Activated naive CD4-positive, alpha-beta T cell treated with anti-CD3 and anti-CD28 coated beads, Interleukin-2, amount 10 ng/mL, durations not matched to agents 7 days and 5 days (primary cell): Measurements from ENCODE around the gene CANT1.

Source experiments
- CTCF ChIA-PET: fragments of 350-600 bp; sonication (Branson Sonifier 250); formaldehyde crosslinking; loops from one replicate; lab custom pipeline; 2021; ENCODE audit warnings: antibody characterized with exemption; lab: Charles Lee
- DNase-seq: peaks from one replicate; pipeline ENCODE4 v3.0.0-alpha.2; 2020
- H3K27ac Mint-ChIP-seq: one replicate; pipeline ENCODE4 v1.8.0; 2021; ENCODE audit warnings: mild to moderate bottlenecking, moderate library complexity, mixed read lengths
- H3K27me3 Mint-ChIP-seq: one replicate; pipeline ENCODE4 v1.8.0; 2021; ENCODE audit warnings: mild to moderate bottlenecking, mixed read lengths
- H3K36me3 Mint-ChIP-seq: one replicate; pipeline ENCODE4 v1.8.0; 2021; ENCODE audit warnings: mixed read lengths
- H3K4me1 Mint-ChIP-seq: one replicate; pipeline ENCODE4 v1.8.0; 2021; ENCODE audit warnings: mixed read lengths
- H3K4me3 Mint-ChIP-seq: one replicate; pipeline ENCODE4 v1.8.0; 2021; ENCODE audit warnings: mild to moderate bottlenecking, moderate library complexity, mixed read lengths
- H3K9me3 Mint-ChIP-seq: one replicate; pipeline ENCODE4 v1.8.0; 2021; ENCODE audit warnings: mixed read lengths

Gene CANT1

GRCh38 chr17:79018370-79018695 lies 8.8 kb upstream of the CANT1 start:
- peaks cover 56% of the 10 kb centered on the region for H3K27me3 Mint-ChIP-seq
- H3K9me3 Mint-ChIP-seq, result peaks cover 4% of the 10 kb centered on the region
- peaks cover 2% of the 10 kb centered on the region for H3K4me1 Mint-ChIP-seq
- no peak overlapping the region for H3K4me3 Mint-ChIP-seq
- H3K36me3 Mint-ChIP-seq, result peaks cover 2% of the 10 kb centered on the region
- no peak overlapping the region for H3K27ac Mint-ChIP-seq
- DNase-seq, result no peak
- CTCF ChIA-PET, result interaction anchor here (0.8 to 6.8 kb wide), 2 partner anchors 24 to 26 kb away, joined by 4 to 28 read pairs; no protein-coding TSS in a partner anchor

GRCh38 chr17:79017546-79018369 lies 8.2 kb upstream of the CANT1 start:
- Mint-ChIP-seq H3K9me3 (peaks cover 4% of the 10 kb centered on the region), H3K27me3 (peaks cover 56% of the 10 kb centered on the region), H3K4me3 (no peak overlapping the region), H3K27ac (no peak overlapping the region), H3K4me1 (no peaks in the 10 kb centered on the region), H3K36me3 (peaks cover 2% of the 10 kb centered on the region)
- DNase-seq, result no peak
- CTCF ChIA-PET, result interaction anchor here (6.8 kb wide), 1 partner anchor 27 kb away, joined by 28 read pairs; no protein-coding TSS in a partner anchor

GRCh38 chr17:79014158-79014758 lies 4.7 kb upstream of the CANT1 start:
- Mint-ChIP-seq H3K4me3 (no peak overlapping the region), H3K36me3 (peaks cover 5% of the 10 kb centered on the region), H3K27ac (no peak overlapping the region), H3K9me3 (peaks cover 4% of the 10 kb centered on the region), H3K4me1 (peaks cover 13% of the 10 kb centered on the region), H3K27me3 (peaks cover 35% of the 10 kb centered on the region)
- CTCF ChIA-PET, result interaction anchor here (1.2 to 1.6 kb wide), 3 partner anchors 22 to 30 kb away, joined by 3 to 4 read pairs (median 3); no protein-coding TSS in a partner anchor
- no peak for DNase-seq

GRCh38 chr17:79012563-79013134 lies 3.1 kb upstream of the CANT1 start:
- H3K4me1 Mint-ChIP-seq, result peaks cover 25% of the 10 kb centered on the region
- no peak overlapping the region for H3K27ac Mint-ChIP-seq
- CTCF ChIA-PET, result no interaction called here
- no peak for DNase-seq
- peaks cover 30% of the 10 kb centered on the region for H3K27me3 Mint-ChIP-seq
- no peak overlapping the region for H3K4me3 Mint-ChIP-seq
- peaks cover 12% of the 10 kb centered on the region for H3K36me3 Mint-ChIP-seq
- H3K9me3 Mint-ChIP-seq, result peaks cover 4% of the 10 kb centered on the region

- no peak for DNase-seq
- H3K4me3 Mint-ChIP-seq, result peak overlapping the region; percentile 55
Observed at GRCh38 chr17:79011451-79012147, 2.0 kb upstream of the CANT1 start.

GRCh38 chr17:79010304-79010646 lies 711 bp upstream of the CANT1 start:
- Mint-ChIP-seq H3K36me3 (peaks cover 20% of the 10 kb centered on the region), H3K9me3 (peaks cover 4% of the 10 kb centered on the region), H3K27ac (peak overlapping the region; percentile 93), H3K4me3 (peak overlapping the region; percentile 81), H3K4me1 (peaks cover 49% of the 10 kb centered on the region), H3K27me3 (peaks cover 26% of the 10 kb centered on the region)
- CTCF ChIA-PET, result no interaction called here
- no peak for DNase-seq

More at GRCh38 chr17:79011451-79012147, 2.0 kb upstream of the CANT1 start:
- CTCF ChIA-PET, result no interaction called here
- Mint-ChIP-seq H3K4me1 (peaks cover 35% of the 10 kb centered on the region), H3K9me3 (peaks cover 4% of the 10 kb centered on the region), H3K27ac (no peak overlapping the region), H3K27me3 (peaks cover 26% of the 10 kb centered on the region), H3K36me3 (peaks cover 20% of the 10 kb centered on the region)

- CTCF ChIA-PET, result no interaction called here
Observed at GRCh38 chr17:79008666-79009387, 737 bp downstream of the CANT1 start.

GRCh38 chr17:79007504-79008381 lies 1.8 kb downstream of the CANT1 start:
- H3K9me3 Mint-ChIP-seq, result no peaks in the 10 kb centered on the region
- peak overlapping the region; percentile 81 for H3K4me3 Mint-ChIP-seq
- peaks cover 14% of the 10 kb centered on the region for H3K27me3 Mint-ChIP-seq
- H3K36me3 Mint-ChIP-seq, result peaks cover 18% of the 10 kb centered on the region
- peak overlapping the region; percentile 95 for H3K27ac Mint-ChIP-seq
- H3K4me1 Mint-ChIP-seq, result peaks cover 54% of the 10 kb centered on the region
- CTCF ChIA-PET, result no interaction called here
- DNase-seq, result peak; percentile 38

More at GRCh38 chr17:79008666-79009387, 737 bp downstream of the CANT1 start:
- H3K36me3 Mint-ChIP-seq, result peaks cover 17% of the 10 kb centered on the region
- H3K27me3 Mint-ChIP-seq, result peaks cover 22% of the 10 kb centered on the region
- DNase-seq, result peak; percentile 26
- peak overlapping the region; percentile 81 for H3K4me3 Mint-ChIP-seq
- H3K4me1 Mint-ChIP-seq, result peaks cover 51% of the 10 kb centered on the region
- no peaks in the 10 kb centered on the region for H3K9me3 Mint-ChIP-seq
- peak overlapping the region; percentile 95 for H3K27ac Mint-ChIP-seq

- Mint-ChIP-seq H3K4me1 (peaks cover 54% of the 10 kb centered on the region), H3K27ac (peak overlapping the region; percentile 75), H3K4me3 (peak overlapping the region; percentile 81), H3K36me3 (peaks cover 24% of the 10 kb centered on the region), H3K27me3 (peaks cover 6% of the 10 kb centered on the region), H3K9me3 (no peaks in the 10 kb centered on the region)
- CTCF ChIA-PET, result no interaction called here
- DNase-seq, result peak; percentile 17
Observed at GRCh38 chr17:79006794-79007503, 2.6 kb downstream of the CANT1 start.

- H3K36me3 Mint-ChIP-seq, result peaks cover 28% of the 10 kb centered on the region
- peaks cover 5% of the 10 kb centered on the region for H3K27me3 Mint-ChIP-seq
- no peaks in the 10 kb centered on the region for H3K9me3 Mint-ChIP-seq
- peak overlapping the region; percentile 84 for H3K27ac Mint-ChIP-seq
- CTCF ChIA-PET, result interaction anchor here (1.1 kb wide), 1 partner anchor 13 kb away, joined by 3 read pairs; no protein-coding TSS in a partner anchor
- H3K4me1 Mint-ChIP-seq, result peaks cover 54% of the 10 kb centered on the region
- peak; percentile 15 for DNase-seq
- H3K4me3 Mint-ChIP-seq, result no peak overlapping the region
Observed at GRCh38 chr17:79006046-79006445, 3.5 kb downstream of the CANT1 start.

- H3K4me3 Mint-ChIP-seq, result no peak overlapping the region
- no peaks in the 10 kb centered on the region for H3K9me3 Mint-ChIP-seq
- H3K27me3 Mint-ChIP-seq, result peaks cover 5% of the 10 kb centered on the region
- CTCF ChIA-PET, result interaction anchor here (0.5 to 1.1 kb wide), 2 partner anchors 12 to 395 kb away, joined by 3 read pairs; no protein-coding TSS in a partner anchor
- peak overlapping the region; percentile 84 for H3K27ac Mint-ChIP-seq
- H3K4me1 Mint-ChIP-seq, result peaks cover 48% of the 10 kb centered on the region
- peak; percentile 54 for DNase-seq
- peaks cover 35% of the 10 kb centered on the region for H3K36me3 Mint-ChIP-seq
Observed at GRCh38 chr17:79005063-79005861, 4.3 kb downstream of the CANT1 start.
